ENCODE data around the gene LYVE1.

GRCh38 chr11:10566257-10566957 is 2.1 kb downstream of the LYVE1 start:
- TF ChIP-seq CTCF (IDR thresholded peaks at IDR 0.05), result no peak
- no peak for TF ChIP-seq POLR2A (IDR thresholded peaks at IDR 0.05; ENCODE audit: low read length)
